SK-N-MC (cell line): ENCODE data around the gene AMBP.

ENCODE experiments used
- DNase-seq: peaks from one replicate; pipeline ENCODE4 v3.0.0-alpha.2; 2011; ENCODE audit warnings: low read depth, low spot score
- H3K27ac ChIP-seq: fragments of 200-600 bp; sonication (generic); 2 replicates; pipeline ENCODE4 v1.5.1; 2016; ENCODE audit warnings: mixed run types
- H3K36me3 ChIP-seq: fragments of 200-600 bp; sonication (generic); 2 replicates; pipeline ENCODE4 v1.6.1; 2017; ENCODE audit warnings: antibody characterized with exemption, low read length, mixed read lengths; ENCODE audit not compliant: insufficient read depth
- H3K4me3 ChIP-seq: fragments of 200-600 bp; sonication (generic); 2 replicates; pipeline ENCODE4 v1.5.1; 2016
- H3K9ac ChIP-seq: fragments of 200-600 bp; sonication (generic); 2 replicates; pipeline ENCODE4 v1.8.0; 2017; ENCODE audit warnings: mixed run types, mixed read lengths; ENCODE audit not compliant: insufficient read length
- H3K9me3 ChIP-seq: fragments of 200-600 bp; sonication (generic); 2 replicates; pipeline ENCODE4 v1.6.1; 2017; ENCODE audit warnings: low read depth, mild to moderate bottlenecking, antibody characterized with exemption, low read length, moderate library complexity, mixed read lengths
- EZH2 ChIP-seq: fragments of 200-600 bp; sonication (generic); IDR thresholded peaks from one replicate; pipeline ENCODE4 v1.6.1; 2017; ENCODE audit warnings: antibody characterized with exemption
- FOXP2 ChIP-seq: optimal IDR thresholded peaks from 2 replicates; pipeline ENCODE3; 2011; ENCODE audit warnings: mild to moderate bottlenecking, moderate library complexity; ENCODE audit not compliant: insufficient read depth; ENCODE audit errors: extremely low read length, control extremely low read depth
- POLR2AphosphoS5 ChIP-seq: IDR thresholded peaks from 2 replicates; pipeline ENCODE4 v1.6.1; 2012; ENCODE audit warnings: mild to moderate bottlenecking, low read depth, low read length, borderline replicate concordance

The AMBP gene

DNA sequence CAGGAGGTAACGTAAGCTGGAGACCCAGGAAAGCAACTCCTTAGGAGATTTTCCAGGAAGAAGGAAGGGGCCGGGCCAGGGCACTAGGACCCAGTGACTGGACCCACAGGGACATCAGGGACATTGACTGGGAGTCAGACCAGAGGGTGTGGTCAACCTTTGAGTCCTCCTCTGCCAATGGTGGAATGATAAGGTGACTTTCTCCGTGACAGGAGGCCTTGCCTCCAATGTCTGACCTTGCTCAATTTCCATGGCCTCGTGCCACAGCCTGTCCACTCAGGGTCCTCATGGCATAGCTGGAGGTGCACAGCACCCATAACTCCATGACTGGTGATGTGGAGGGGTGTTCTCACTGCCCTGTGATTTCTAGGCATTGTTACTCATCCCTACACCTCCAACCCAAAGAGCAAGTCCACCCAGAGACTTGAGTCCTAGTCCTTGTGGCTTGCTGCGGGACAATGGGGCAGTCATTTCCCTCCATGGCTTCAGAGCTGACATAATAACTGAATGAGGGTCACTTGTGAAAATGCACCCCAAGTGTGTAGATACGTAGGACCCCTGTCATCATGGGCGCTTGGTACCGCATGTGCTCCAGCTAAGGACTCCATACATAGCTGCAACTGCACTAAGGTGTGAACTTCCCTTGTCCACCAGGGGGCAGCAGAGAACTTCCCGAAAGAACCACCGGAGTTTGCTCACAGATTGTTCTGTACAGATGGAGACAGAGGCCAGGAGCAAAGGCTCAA, 4.1 kb upstream of the AMBP start:
- Histone ChIP-seq H3K9me3 (no peaks in the 10 kb centered on the region), H3K36me3 (no peaks in the 10 kb centered on the region), H3K9ac (no peak overlapping the region), H3K27ac (no peak overlapping the region), H3K4me3 (no peak overlapping the region)
- DNase-seq: peak; percentile 72
- TF ChIP-seq POLR2AphosphoS5 (no peak), FOXP2 (no peak), EZH2 (no peak)

DNA sequence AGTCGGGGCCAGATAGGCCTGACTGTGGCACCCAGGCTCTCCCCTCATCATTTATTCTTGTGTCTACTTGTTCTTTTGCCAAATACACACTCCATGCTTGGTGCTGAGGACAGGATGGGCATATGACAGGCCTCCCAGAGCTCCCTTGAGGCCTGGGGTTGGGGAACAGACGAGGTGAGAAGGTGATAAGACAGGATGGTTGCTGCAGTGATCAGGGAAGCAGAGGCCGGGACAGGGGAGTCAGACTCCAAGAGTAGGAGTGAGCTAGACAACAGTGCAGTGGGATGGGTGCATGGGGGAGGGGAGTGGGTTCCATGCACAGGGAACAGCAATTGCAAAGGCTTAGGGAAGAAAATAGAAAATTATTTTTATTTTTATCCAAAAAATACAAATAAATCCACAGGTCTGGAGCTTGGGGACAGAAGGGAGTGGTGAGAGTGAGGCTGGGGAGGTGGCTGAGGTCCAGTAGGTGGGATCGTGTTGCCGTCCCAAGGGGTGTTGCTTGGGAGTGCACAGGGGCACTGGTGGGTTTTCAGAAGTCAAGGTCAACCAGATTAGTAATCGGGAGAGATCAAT, 3.4 kb upstream of the AMBP start:
- TF ChIP-seq EZH2: no peak
- TF ChIP-seq POLR2AphosphoS5: no peak
- TF ChIP-seq FOXP2: no peak
- Histone ChIP-seq H3K9ac (no peak overlapping the region), H3K27ac (no peak overlapping the region), H3K4me3 (no peak overlapping the region), H3K9me3 (no peaks in the 10 kb centered on the region), H3K36me3 (no peaks in the 10 kb centered on the region)
- DNase-seq: no peak

DNA sequence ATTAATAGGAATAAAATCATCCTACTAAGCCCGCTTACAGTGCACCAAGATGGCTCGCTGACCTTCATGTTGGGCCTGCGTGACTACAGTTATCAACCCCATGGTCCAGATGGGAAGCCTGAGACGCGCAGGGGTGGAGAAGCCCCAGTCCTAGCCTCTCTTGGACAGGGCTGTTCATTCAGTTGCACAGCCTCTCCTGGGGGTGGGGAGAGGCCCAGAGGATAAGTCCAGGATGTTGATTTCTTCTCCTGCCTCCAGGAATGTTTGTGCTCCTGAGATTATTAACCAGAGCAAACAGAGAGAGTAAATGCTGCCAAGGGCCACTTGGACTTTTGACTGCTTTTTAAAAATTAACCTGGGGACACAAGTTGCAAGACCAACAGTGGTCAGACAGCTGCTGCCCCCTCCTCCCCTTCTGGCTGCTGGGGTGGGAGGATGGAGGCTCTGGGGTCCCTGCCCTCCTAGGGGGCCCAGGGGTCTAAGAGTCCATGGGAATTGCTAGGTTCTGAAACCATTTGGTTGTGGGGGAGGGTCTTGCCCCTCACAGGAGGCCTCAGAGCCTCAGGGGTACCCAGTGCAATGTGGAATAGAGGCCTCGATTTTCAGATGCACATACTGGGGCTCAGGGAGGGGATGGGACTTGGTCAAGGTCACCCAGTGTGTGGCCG, 2.8 kb upstream of the AMBP start:
- no peak overlapping the region for H3K4me3 ChIP-seq
- no peaks in the 10 kb centered on the region for H3K36me3 ChIP-seq
- TF ChIP-seq EZH2 (no peak), FOXP2 (no peak), POLR2AphosphoS5 (no peak)
- no peak for DNase-seq
- no peak overlapping the region for H3K9ac ChIP-seq
- no peak overlapping the region for H3K27ac ChIP-seq
- H3K9me3 ChIP-seq: no peaks in the 10 kb centered on the region

DNA sequence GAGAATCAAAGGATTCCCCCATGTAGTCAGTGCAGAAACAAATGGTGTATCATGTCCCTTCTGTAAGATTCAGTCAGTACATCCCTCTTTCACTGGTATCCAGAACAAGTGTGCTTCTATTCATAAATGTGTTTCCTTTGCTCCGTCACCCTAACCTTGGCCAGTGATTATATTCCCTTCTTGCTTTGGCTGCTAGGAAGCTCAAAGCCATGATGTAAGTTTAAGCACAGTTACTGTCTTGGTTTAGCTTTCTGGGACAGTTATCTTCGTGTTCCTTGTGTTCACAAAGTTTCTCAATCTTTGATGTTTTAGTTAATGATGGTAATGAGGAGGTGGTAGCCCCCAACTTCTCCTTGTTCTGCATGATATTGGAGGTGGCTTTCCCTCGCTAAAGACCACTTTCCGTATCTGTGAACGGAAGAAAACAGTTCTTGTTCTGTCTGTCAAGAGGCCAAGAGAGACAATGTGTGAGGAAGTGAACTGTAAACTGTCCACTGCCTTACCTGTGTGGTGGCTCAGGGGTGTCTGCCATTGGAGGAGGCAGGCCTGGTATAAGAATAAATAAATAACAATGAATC, 2.2 kb upstream of the AMBP start:
- H3K4me3 ChIP-seq: no peak overlapping the region
- H3K36me3 ChIP-seq: no peaks in the 10 kb centered on the region
- no peak overlapping the region for H3K27ac ChIP-seq
- no peaks in the 10 kb centered on the region for H3K9me3 ChIP-seq
- DNase-seq: no peak
- H3K9ac ChIP-seq: no peak overlapping the region
- TF ChIP-seq POLR2AphosphoS5 (no peak), FOXP2 (no peak), EZH2 (no peak)

DNA sequence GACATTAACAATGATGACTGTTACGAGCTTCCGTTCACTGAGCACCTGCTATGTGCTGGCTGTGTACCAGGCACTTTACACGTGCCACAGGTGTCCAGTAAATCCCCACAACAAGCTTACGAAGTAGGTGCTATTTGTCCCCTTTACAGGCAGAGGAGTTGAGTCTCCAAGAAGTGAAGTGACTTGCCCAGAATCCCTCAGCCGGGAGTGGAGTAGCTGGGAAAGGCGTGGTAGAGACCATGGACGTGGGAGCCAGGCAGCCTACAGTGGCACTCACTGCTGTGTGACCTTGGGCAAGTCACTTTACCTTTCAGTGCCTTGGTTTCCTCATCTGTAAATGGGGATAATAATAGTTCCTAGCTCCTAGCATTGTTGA, 669 bp upstream of the AMBP start:
- Histone ChIP-seq H3K9me3 (no peaks in the 10 kb centered on the region), H3K4me3 (no peak overlapping the region), H3K9ac (no peak overlapping the region), H3K27ac (no peak overlapping the region), H3K36me3 (no peaks in the 10 kb centered on the region)
- TF ChIP-seq POLR2AphosphoS5: no peak
- no peak for TF ChIP-seq EZH2
- no peak for TF ChIP-seq FOXP2
- DNase-seq: no peak

DNA sequence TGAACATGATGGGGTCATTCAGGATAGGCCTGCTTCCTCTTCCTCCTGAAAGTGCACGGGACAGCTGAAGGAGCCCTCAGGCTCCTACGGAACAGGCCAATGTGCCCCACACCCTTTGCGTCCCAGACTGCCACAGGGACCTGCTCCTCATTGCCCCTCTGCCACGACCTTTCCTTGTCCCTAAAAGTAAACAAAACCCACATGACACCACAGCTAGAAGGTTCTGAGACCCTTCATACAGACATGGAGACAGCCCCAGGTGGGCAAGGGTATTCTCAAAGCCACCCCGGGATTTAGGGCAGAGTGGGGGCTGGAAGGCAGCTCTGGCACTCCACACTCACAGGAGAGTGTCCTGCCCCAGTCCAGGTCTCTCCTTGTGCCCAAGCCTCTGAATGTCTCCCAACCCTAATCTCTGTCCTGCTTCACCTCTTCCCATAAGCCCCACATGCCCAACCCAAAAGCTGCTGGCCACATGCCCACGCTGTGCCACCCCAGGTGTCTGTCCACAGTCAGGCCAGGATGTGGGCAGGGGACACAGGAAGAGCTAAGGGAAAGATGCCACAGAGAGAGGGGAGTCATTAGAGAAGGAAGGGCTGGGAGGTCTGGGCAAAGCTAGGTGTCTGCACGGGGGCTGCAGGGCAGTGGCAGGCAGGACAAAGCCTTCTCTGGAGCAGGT, 800 bp downstream of the AMBP start:
- Histone ChIP-seq H3K4me3 (no peak overlapping the region), H3K9ac (no peak overlapping the region), H3K9me3 (no peaks in the 10 kb centered on the region), H3K27ac (no peak overlapping the region), H3K36me3 (no peaks in the 10 kb centered on the region)
- TF ChIP-seq FOXP2 (no peak), EZH2 (no peak), POLR2AphosphoS5 (no peak)
- no peak for DNase-seq

DNA sequence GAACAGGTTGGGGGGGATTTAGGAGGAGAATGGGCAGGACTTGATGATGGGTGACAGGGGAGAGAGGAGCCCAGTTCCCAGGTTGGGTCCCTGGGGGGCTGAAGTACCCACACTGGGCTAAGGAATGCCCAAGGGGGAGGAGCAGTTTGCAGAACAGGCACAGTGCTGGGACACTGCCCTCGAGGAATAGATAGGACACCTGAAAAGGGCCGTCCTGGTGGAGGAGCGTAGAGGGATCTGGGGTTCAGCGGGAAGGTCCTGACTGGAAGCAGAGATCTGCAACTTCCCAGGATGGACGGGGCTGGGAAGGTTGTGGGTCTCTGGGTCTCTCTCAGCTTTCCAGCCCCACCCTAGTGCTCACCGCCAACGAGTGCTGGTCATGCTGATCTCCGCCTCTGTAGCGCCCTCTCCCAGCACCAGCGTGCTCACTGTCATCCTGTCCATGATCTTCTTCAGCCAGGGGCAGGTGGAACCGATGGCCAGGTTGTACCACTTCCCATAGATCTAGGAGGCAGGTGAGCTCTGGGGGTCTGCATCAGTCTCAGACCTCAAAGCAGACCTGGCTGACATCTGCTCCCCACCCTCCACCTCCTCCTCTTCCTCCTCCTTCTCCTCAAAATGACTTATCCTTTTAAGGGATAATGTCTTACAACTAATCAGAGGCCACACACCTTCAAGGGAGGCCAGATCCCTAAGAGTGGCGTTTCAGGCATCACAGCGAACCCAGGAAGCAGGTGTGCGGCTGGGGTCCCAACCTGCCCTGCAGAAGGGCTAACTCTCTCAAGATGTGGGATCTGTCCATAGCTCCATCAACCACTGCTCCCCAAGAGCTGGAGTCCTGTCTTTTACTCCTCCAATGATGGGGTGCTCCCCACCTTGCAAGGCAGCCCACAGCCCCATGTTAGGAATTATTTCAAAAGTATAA, 1.6 kb downstream of the AMBP start:
- H3K27ac ChIP-seq: no peak overlapping the region
- TF ChIP-seq EZH2: no peak
- no peak for TF ChIP-seq FOXP2
- no peak for TF ChIP-seq POLR2AphosphoS5

More for the DNA sequence above, 1.6 kb downstream of the AMBP start:
- H3K36me3 ChIP-seq: no peaks in the 10 kb centered on the region
- no peaks in the 10 kb centered on the region for H3K9me3 ChIP-seq
- H3K9ac ChIP-seq: no peak overlapping the region
- no peak overlapping the region for H3K4me3 ChIP-seq
- no peak for DNase-seq
